Trophoblast cell (in vitro differentiated cells and primary cell): ENCODE data around the gene SDK2.

Source experiments
- DNase-seq, 2 donors: peaks; one replicate each; pipeline ENCODE4 v3.0.0-alpha.2; 2016
- H2AFZ ChIP-seq: 2 replicates; pipeline ENCODE4 v1.6.1; 2013; ENCODE audit warnings: low read length, moderate library complexity, mild to moderate bottlenecking; ENCODE audit not compliant: insufficient read depth, poor library complexity
- H2AK5ac ChIP-seq: 2 replicates; pipeline ENCODE4 v1.6.1; 2013; ENCODE audit warnings: mild to moderate bottlenecking, low read length
- H2BK120ac ChIP-seq: 2 replicates; pipeline ENCODE4 v1.6.1; 2013; ENCODE audit warnings: low read length, mild to moderate bottlenecking, moderate library complexity; ENCODE audit not compliant: insufficient read depth, poor library complexity
- H2BK12ac ChIP-seq: 2 replicates; pipeline ENCODE4 v1.6.1; 2013; ENCODE audit warnings: mild to moderate bottlenecking, low read length, moderate library complexity
- H2BK5ac ChIP-seq: 2 replicates; pipeline ENCODE4 v1.6.1; 2013; ENCODE audit warnings: low read length, low read depth, moderate library complexity, mild to moderate bottlenecking; ENCODE audit not compliant: poor library complexity
- H3K14ac ChIP-seq: 2 replicates; pipeline ENCODE4 v1.6.1; 2013; ENCODE audit warnings: mild to moderate bottlenecking, low read length
- H3K18ac ChIP-seq: 2 replicates; pipeline ENCODE4 v1.6.1; 2013; ENCODE audit warnings: mild to moderate bottlenecking, low read length
- H3K23ac ChIP-seq: 2 replicates; pipeline ENCODE4 v1.6.1; 2013; ENCODE audit warnings: low read length
- H3K27ac ChIP-seq: 2 replicates; pipeline ENCODE4 v1.5.1; 2013; ENCODE audit warnings: low read depth, mild to moderate bottlenecking, inconsistent platforms, low read length, moderate library complexity
- H3K27me3 ChIP-seq: 2 replicates; pipeline ENCODE4 v1.6.1; 2013; ENCODE audit warnings: inconsistent platforms, mild to moderate bottlenecking, low read length, moderate library complexity; ENCODE audit not compliant: insufficient read depth
- H3K36me3 ChIP-seq, 2 experiments: 1 replicate in 1 of 2; 2 replicates in 1 of 2; pipeline ENCODE4 v1.6.1; 2013; ENCODE audit warnings: low read length in 2 of 2, mild to moderate bottlenecking in 2 of 2, moderate library complexity in 1 of 2; ENCODE audit not compliant: insufficient read depth in 2 of 2, control insufficient read depth in 1 of 2
- H3K4ac ChIP-seq: 2 replicates; pipeline ENCODE4 v1.6.1; 2013; ENCODE audit warnings: low read depth, mild to moderate bottlenecking, low read length, moderate library complexity
- H3K4me1 ChIP-seq, 2 experiments: 1 replicate in 1 of 2; 2 replicates in 1 of 2; pipeline ENCODE4 v1.6.1; 2013; ENCODE audit warnings: low read length in 2 of 2, mild to moderate bottlenecking in 2 of 2, moderate library complexity in 1 of 2; ENCODE audit not compliant: insufficient read depth in 2 of 2, control insufficient read depth in 1 of 2
- H3K4me2 ChIP-seq: 2 replicates; pipeline ENCODE4 v1.6.1; 2013; ENCODE audit warnings: inconsistent platforms, mild to moderate bottlenecking, low read length, moderate library complexity
- H3K4me3 ChIP-seq: 2 replicates; pipeline ENCODE4 v1.5.1; 2013; ENCODE audit warnings: mild to moderate bottlenecking, low read depth, low read length, inconsistent platforms
- H3K79me1 ChIP-seq: one replicate; pipeline ENCODE4 v1.6.1; 2013; ENCODE audit warnings: low read length
- H3K79me2 ChIP-seq: 2 replicates; pipeline ENCODE4 v1.6.1; 2013; ENCODE audit warnings: low read length, mild to moderate bottlenecking; ENCODE audit not compliant: control insufficient read depth, insufficient read depth, poor library complexity
- H3K9ac ChIP-seq: 2 replicates; pipeline ENCODE4 v1.6.1; 2013; ENCODE audit warnings: mild to moderate bottlenecking, low read length
- H3K9me3 ChIP-seq: 2 replicates; pipeline ENCODE4 v1.6.1; 2013; ENCODE audit warnings: low read depth, mild to moderate bottlenecking, control low read depth, inconsistent platforms, low read length; ENCODE audit not compliant: insufficient read depth
- H4K12ac ChIP-seq: 2 replicates; pipeline ENCODE4 v1.6.1; 2013; ENCODE audit warnings: low read depth, mild to moderate bottlenecking, low read length, moderate library complexity
- H4K8ac ChIP-seq: 2 replicates; pipeline ENCODE4 v1.6.1; 2013; ENCODE audit warnings: low read depth, mild to moderate bottlenecking, low read length, moderate library complexity
- H4K91ac ChIP-seq: one replicate; pipeline ENCODE4 v1.6.1; 2013; ENCODE audit warnings: low read depth, mild to moderate bottlenecking, low read length, moderate library complexity
- WGBS: extraction: QIAGEN DNeasy Blood & Tissue Kit; methylation state at CpG from one replicate; pipeline ENCODE4 v1.1.7; 2013; ENCODE audit warnings: missing lambda C conversion rate; ENCODE audit not compliant: insufficient read length, insufficient coverage; ENCODE audit errors: extremely low coverage; 5-methylcytosine and 5-hydroxymethylcytosine counted together

The SDK2 gene

DNA sequence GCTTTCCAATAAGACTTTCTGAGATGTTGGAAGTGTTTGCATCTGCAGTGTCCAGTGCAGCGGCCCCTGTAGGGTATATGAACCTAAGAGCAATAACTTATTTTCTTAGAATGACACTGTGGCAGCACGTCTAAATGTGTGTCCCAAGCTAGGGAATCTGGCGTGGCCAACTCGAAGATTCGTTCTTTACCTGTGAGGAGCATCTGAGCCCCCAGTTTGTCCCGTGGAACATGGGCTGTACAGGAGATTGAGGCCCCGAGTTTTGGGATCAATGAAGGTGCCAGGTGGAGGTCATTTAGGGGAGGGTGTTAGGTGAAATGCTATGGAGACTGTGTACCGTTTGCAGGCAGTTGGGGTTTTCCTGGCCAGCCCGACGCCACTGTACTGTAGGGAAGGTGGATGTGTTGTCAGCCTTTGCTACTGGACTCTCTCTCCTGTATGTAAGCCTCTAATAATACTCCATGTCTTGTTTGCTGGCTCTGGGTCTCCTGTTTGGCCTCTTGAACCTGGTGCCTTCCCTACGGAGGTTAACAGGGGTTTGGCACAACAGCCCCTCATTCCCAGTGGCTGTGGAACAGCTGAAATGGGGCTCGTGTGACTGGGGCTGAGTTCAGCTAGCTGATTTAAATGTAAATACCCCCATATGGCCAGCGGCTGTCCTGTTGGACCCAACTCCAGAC is 45.5 kb upstream of the SDK2 start:
- WGBS: no CpG with 5 or more reads among the region's 13 CpGs
- Histone ChIP-seq H3K9me3 (no peaks in the 10 kb centered on the region), H4K91ac (no peak overlapping the region), H3K9ac (no peak overlapping the region), H3K79me1 (no peaks in the 10 kb centered on the region), H4K8ac (no peak overlapping the region), H3K79me2 (no peaks in the 10 kb centered on the region), H2BK12ac (no peak overlapping the region), H4K12ac (no peak overlapping the region), H3K14ac (no peak overlapping the region), H3K4me2 (no peak overlapping the region), H2AFZ (no peak overlapping the region), H3K18ac (no peak overlapping the region), H2BK5ac (no peak overlapping the region), H3K4me3 (no peak overlapping the region), H3K4me1 (peaks cover 7% of the 10 kb centered on the region in 2 experiments), H3K4ac (no peak overlapping the region), H2AK5ac (no peak overlapping the region), H3K27me3 (no peaks in the 10 kb centered on the region), H3K23ac (no peak overlapping the region), H2BK120ac (no peak overlapping the region), H3K36me3 (no peaks in the 10 kb centered on the region), H3K27ac (no peak overlapping the region)
- DNase-seq: no peak

DNA sequence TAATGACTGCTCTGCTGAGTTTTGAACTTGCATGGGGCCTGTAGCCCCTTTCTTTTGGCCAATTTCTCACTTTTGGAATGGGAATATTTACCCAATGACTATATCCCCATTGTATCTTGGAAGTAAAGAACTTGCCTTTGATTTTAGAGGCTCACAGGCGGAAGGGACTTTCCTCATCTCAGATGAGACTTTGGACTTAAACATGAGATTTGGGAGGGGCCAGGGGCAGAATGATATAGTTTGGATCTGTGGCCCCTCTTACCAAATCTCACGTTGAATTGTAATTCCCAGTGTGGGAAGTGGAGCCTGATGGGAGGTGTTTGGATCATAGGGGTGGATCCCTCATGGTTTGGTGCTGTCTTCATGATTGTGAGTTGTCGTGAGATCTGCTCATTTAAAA is 42.7 kb upstream of the SDK2 start:
- no peak for DNase-seq
- no peak overlapping the region for H2AK5ac ChIP-seq
- no peaks in the 10 kb centered on the region for H3K36me3 ChIP-seq
- H3K79me2 ChIP-seq: no peaks in the 10 kb centered on the region
- H3K4me2 ChIP-seq: no peak overlapping the region
- H3K4ac ChIP-seq: no peak overlapping the region
- H4K8ac ChIP-seq: no peak overlapping the region
- H2BK120ac ChIP-seq: no peak overlapping the region
- H4K91ac ChIP-seq: no peak overlapping the region
- H3K9me3 ChIP-seq: peaks cover 3% of the 10 kb centered on the region
- no peak overlapping the region for H3K4me3 ChIP-seq
- H2AFZ ChIP-seq: no peak overlapping the region
- no peak overlapping the region for H3K18ac ChIP-seq
- no peak overlapping the region for H3K23ac ChIP-seq
- H3K4me1 ChIP-seq: peaks cover 7% of the 10 kb centered on the region in 2 experiments
- H3K79me1 ChIP-seq: no peaks in the 10 kb centered on the region
- H3K27ac ChIP-seq: no peak overlapping the region
- H2BK12ac ChIP-seq: no peak overlapping the region
- no CpG with 5 or more reads among the region's 3 CpGs for WGBS
- no peak overlapping the region for H4K12ac ChIP-seq
- no peak overlapping the region for H3K14ac ChIP-seq
- no peaks in the 10 kb centered on the region for H3K27me3 ChIP-seq
- no peak overlapping the region for H3K9ac ChIP-seq
- H2BK5ac ChIP-seq: no peak overlapping the region

DNA sequence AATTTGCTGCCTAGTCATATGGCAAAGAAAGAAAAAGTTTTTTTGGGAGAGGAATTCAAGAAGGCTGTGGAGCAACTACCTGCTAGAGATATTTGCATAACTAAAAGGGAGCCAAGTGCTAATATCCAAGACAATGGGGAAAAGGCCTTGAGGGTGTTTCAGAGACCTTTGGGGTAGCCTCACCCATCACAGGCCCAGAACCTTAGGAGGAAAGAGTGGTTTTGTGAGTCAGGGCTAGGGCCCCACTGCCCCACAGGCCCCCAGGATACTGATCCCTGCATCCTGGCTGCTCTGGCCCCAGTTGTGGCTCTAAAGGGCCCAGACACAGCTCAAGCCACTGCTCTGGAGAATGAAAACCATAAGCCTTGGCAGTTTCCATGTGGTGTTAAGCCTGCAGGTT is 41.9 kb upstream of the SDK2 start:
- no peak overlapping the region for H3K4ac ChIP-seq
- H4K12ac ChIP-seq: no peak overlapping the region
- H2BK5ac ChIP-seq: no peak overlapping the region
- no peak overlapping the region for H3K9ac ChIP-seq
- no peak overlapping the region for H2AFZ ChIP-seq
- H4K91ac ChIP-seq: no peak overlapping the region
- no peak overlapping the region for H4K8ac ChIP-seq
- peaks cover 2% of the 10 kb centered on the region in 2 experiments for H3K4me1 ChIP-seq
- no peak overlapping the region for H3K23ac ChIP-seq
- no peak for DNase-seq
- no peak overlapping the region for H2AK5ac ChIP-seq
- no peak overlapping the region for H3K27ac ChIP-seq
- H3K9me3 ChIP-seq: peaks cover 6% of the 10 kb centered on the region
- no peak overlapping the region for H3K4me2 ChIP-seq
- no peak overlapping the region for H3K4me3 ChIP-seq
- H2BK120ac ChIP-seq: no peak overlapping the region
- H3K14ac ChIP-seq: no peak overlapping the region
- H2BK12ac ChIP-seq: no peak overlapping the region
- no peaks in the 10 kb centered on the region for H3K36me3 ChIP-seq
- H3K79me1 ChIP-seq: no peaks in the 10 kb centered on the region
- H3K27me3 ChIP-seq: no peaks in the 10 kb centered on the region
- H3K18ac ChIP-seq: no peak overlapping the region
- no peaks in the 10 kb centered on the region for H3K79me2 ChIP-seq

DNA sequence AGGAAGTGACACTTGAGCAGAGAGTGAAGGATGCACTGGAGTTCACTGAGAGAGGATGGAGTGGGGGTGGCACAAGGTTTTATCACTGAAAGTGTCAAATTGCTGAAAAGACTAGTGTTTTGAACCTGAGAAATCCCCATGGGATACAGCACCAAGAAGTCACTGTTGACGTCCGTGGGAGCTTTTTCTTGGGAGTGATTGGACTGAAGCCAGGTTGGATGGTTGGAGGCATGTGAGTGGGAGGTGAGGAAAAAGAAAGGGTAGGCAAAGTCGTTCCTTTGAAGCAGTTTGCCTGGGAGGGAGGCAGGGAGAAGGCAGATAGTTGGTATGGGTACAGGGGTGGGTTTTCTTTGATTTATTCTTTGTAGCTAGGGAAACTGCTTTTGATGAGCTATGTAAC is 39.9 kb upstream of the SDK2 start:
- Histone ChIP-seq H3K4me3 (no peak overlapping the region), H3K79me2 (no peaks in the 10 kb centered on the region), H2AK5ac (no peak overlapping the region), H3K9me3 (peaks cover 6% of the 10 kb centered on the region), H2BK12ac (no peak overlapping the region), H4K12ac (no peak overlapping the region), H3K23ac (no peak overlapping the region), H2AFZ (no peak overlapping the region), H2BK5ac (no peak overlapping the region), H3K4ac (no peak overlapping the region), H3K36me3 (no peaks in the 10 kb centered on the region), H3K18ac (no peak overlapping the region), H3K27me3 (no peaks in the 10 kb centered on the region), H3K79me1 (no peaks in the 10 kb centered on the region), H3K27ac (no peak overlapping the region), H3K4me2 (no peak overlapping the region), H3K14ac (no peak overlapping the region), H3K4me1 (no peaks in the 10 kb centered on the region), H4K91ac (no peak overlapping the region), H3K9ac (no peak overlapping the region), H2BK120ac (no peak overlapping the region), H4K8ac (no peak overlapping the region)
- no peak for DNase-seq
- WGBS: no CpG with 5 or more reads among the region's 3 CpGs
